ENCODE results near the gene TFAP2C.
"Not testable (repeated sequence)": the region's sequence is repeated elsewhere in the genome, so short reads cannot be mapped to it uniquely, and the experiment has no call there.

The TFAP2C gene

DNA sequence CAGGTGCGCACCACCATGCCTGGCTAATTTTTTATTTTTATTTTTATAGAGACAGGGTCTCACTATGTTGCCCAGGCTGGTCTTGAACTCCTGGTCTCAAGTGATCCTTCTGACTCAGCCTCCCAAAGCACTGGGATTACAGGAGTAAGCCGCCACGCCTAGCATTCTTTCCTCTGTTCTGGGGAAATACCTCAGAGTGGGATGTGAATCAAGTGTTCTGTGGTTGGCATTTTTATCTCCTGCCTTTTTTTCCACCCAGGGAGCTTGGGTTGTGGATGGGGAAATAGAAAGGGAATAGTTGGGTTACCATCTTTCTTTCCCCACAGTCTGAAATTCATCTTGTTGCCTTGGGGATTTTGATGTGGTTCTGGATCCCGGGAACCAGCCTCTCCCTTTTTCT is 24.1 kb downstream of the TFAP2C start:
- DNase-seq (ENCODE audit: low spot score) = no peak

DNA sequence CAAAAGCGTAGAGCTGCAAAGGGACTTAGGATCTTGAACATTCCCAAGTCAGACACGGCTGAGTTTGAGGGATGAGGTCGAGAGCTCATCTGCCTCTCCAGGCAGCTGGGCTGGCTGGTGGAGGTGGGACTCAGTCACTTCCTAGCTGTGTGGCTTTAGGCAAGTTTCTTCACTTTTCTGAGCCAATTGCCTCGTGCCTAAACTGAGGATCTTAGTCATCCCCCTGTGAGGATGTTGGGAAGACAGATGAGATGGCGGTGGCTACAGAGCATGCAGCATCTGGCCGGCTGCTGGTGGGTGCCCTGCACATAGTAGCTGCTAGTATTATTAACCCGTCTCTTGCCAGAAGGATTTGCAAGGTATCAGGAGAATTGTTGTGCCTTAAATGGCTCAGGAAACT is 27.5 kb downstream of the TFAP2C start:
- DNase-seq (ENCODE audit: low spot score) = no peak

DNA sequence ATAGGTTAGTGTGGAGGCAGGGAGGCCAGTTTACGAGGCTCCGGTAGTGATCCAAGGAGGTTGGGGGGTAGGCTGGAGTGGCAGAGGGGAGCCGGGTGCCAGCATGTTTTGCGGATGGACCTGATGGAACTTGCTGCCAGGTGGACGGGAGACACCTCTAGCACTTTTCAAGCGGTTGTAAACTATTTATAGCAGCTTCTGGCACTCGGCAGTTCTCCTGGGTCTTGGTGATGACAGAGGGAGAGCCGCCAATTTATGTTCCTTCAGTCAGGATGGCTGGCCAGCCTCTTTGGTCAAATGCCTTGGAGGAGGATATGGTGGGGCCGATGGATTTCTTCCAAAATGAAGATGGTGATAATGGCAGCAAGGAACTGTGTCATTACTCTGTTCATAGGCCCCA is 28.8 kb downstream of the TFAP2C start:
- no peak for DNase-seq (ENCODE audit: low spot score)

DNA sequence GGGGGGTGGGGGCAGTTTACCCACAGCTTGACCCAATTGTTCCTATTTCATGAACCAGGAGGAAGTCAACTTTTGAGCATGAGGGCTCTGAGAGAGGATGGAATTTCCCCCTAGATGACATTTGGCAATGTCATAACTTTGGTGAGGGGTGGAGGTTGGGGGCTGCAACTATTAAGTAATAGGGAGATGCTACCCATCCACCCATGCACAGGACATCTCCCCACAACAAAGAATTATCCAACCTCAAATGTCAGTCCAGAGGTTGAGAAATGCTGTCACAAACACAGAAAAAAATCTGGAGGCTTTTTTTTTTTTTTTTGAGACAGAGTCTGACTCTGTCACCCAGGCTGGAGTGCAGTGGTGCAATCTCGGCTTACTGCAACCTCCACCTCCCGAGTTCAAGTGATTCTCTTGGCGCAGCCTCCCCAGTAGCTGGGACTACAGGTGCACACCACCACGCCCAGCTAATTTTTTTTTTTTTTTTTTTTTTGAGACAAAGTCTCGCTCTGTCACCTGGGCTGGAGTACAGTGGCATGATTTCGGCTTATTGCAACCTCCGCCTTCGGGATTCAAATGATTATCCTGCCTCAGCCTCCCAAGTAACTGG is 29.3 kb downstream of the TFAP2C start:
- not testable (repeated sequence) for DNase-seq (ENCODE audit: low spot score)

GRCh38 chr20:56663660-56664059 is 34.6 kb downstream of the TFAP2C start:
- no peak for DNase-seq (ENCODE audit: low spot score)

DNA sequence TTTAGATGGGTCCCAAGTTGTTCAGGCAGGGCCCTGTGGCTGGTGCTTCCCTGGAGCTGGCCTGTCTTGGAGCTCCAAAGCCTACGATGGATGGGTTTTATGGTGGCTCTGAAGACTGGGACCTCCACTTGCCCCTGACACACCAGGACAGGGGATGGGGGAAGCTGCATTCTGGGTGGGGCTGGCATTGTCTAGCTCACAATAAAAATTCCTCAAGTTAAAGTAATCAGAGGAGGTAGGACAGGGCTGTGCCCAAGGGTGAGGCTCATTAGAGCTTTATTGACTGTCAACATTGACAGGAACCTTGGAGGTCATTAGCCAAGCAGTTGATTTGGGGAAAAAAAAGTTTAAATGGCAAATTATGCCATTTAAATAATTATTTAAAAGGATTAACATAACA is 35.7 kb downstream of the TFAP2C start:
- no peak for DNase-seq (ENCODE audit: low spot score)

GRCh38 chr20:56665806-56666205 is 36.7 kb downstream of the TFAP2C start:
- no peak for DNase-seq (ENCODE audit: low spot score)

- DNase-seq (ENCODE audit: low spot score) = no peak
Observed at GRCh38 chr20:56673450-56673849, 44.3 kb downstream of the TFAP2C start.

DNA sequence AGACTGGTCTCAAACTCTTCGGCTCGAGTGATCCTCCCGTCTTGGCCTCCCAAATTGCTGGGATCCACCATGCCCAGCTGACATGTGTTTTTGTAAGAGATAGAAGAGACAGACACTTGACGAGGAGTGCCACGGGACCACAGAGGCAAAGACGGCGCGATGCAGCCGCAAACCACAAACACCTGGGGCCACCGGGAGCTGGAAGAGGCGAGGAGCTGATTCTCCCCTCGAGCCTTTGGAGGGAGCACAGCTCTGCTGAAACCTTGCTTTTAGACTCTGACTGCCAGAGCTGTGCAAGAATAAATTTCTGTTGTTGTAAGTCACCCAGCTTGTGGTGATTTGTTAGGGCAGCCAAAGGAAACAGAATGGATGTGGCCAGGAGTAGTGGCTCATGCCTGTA is 46.9 kb downstream of the TFAP2C start:
- DNase-seq (ENCODE audit: low spot score) = no peak

DNA sequence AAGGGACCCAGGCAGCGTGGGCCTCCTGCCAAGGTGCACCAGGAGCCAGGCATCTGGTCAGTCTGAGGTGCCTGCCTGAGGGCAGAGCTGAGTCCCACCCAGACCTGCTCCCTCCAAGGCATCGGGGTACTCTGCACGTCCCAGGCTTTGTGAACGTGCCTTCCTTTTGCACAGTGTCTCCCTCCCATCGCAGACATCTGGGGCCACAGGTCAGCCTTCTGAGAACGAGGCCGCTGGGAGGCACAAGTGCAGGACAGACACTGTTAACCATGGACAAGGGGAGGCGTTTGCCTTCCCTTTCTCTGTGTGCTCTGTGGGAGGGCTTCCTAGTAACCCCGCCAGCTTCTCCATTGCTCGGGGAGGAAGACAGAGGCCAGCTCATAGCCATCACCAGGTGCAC is 47.6 kb downstream of the TFAP2C start:
- no peak for DNase-seq (ENCODE audit: low spot score)

DNA sequence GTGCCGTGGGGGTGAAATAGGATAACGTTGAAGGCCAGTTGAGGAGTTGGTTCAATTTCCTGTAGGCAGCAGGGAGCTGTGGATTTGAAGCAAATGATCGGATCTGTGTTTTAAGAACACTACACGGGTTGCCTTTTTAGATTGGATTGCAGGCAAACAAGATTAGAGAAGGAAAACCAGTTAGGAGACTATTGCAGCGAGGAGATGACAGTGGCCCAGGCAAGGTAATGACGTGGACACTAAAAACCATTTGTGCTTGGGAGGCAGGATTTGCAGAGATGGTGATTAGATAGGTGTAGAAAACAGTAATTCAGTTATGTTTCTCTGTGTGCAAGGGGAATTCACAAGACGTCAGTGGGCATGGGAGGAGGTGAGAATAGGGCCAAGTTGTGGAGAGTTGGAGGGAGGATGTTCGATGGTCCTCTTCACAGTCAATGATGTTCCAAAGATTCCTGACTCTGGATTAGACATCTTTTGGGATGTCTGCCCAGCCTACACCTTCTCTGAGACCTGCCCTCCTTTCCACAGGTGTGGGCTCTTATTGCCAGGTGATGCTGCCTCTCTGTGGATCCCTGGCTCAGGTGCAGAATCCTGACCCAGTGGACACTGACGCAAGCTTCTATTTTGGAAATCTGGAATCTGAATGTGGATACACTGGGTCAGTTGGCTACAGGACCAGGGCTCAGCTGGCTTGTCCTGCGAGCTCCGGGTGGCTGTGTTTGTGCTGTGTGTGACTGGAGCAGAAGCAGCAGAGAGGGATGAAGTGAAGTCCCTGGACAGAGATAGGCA is 54.2 kb downstream of the TFAP2C start:
- DNase-seq (ENCODE audit: low spot score) = no peak

GRCh38 chr20:56685879-56686278 is 56.8 kb downstream of the TFAP2C start:
- DNase-seq (ENCODE audit: low spot score) = no peak

- no peak for DNase-seq (ENCODE audit: low spot score)
Observed at GRCh38 chr20:56687061-56687460, 58.0 kb downstream of the TFAP2C start.

- DNase-seq (ENCODE audit: low spot score) = no peak
Observed at GRCh38 chr20:56688106-56688505, 59.0 kb downstream of the TFAP2C start.

Small RNA genes lying within 50 kb of the gene (small RNA-seq; reads per million reads assigned to genes)
- gene RN7SL170P (0 to 0.05 reads per million in 2 experiments), gene RNU6-1146P (0 reads per million in 2 experiments)
